NCI-H2029 treated with DMSO at 0.1 percent for 48 hours (cell line): ENCODE data around the gene RIMBP2.

Experiments used
- DNase-seq: peaks from one replicate; lab custom pipeline; 2025; lab: John Stamatoyannopoulos, UW

RIMBP2 gene

DNA sequence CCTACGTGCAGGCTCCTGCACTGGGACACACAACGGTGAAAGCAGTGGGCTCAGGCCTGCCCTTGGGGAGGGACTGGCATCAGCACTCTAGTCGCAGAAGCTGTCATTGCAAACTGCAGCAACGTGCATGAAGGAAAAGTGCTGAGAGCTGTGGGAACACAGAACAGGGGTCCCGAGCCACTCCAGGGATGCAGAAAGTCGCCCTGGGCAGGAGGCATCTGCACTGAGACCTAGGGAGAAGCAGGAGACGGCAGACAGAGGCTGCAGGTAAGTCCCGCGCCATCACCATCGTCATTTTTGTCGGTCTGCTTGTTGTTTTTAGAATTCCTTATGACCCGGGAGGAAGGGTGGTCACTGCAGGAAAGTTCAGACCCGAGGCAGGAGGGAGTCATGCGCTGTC lies 21.6 kb upstream of the RIMBP2 start:
- no peak for DNase-seq

DNA sequence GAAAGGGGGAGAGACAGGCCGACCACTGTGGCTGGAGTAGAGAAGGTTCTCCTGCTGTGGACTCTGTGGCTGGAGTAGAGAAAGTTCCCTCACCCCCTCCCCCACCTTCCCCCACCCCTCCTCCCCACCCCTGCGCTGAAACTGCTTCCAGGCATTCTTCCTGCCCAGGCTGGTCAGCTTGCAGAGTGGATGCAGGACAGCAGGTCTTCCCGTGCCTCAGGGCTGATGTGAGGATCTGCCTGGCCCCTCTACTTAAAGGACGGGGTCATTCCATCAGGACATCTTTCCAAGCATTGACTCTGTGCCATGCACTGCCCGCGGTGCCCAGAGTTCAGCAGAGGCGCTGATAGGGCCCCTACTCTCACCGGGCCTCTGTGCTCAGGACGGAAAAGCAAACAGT lies 13.2 kb upstream of the RIMBP2 start:
- DNase-seq = no peak

DNA sequence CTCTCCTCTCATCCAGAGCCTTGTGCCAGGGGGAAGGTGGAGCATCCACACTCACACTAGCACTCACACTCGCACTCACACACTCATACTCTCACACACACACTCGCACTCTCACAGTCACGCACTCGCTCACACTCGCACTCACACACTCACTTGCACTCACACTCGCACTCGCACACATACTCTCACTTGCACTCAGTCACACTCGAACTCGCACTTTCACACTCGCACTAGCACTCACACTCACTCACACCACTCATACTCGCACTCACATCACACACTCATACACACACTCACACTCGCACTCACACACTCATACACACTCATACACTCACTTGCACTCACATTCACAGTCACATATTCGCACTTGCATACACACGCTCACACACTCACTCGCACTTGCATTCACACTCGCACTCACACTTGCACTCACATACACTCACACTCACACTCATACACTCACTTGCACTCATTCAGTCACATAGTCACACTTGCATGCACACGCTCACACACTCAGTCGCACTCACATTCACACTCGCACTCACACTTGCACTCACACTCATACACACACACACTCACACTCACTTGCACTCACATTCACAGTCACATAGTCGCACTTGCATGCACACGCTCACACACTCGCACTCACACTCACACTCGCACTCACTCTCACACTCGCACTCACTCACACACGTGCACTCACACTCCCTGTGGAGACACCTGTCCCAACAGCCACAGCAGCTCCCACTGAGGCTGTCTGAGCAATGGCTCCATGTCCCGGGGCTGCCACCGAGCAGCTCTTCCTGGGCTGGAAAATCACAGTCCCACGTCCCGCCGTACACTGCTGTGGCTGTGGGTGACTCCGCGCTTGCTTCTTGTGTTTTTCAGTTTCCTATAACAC lies 12.3 kb upstream of the RIMBP2 start:
- no peak for DNase-seq

DNA sequence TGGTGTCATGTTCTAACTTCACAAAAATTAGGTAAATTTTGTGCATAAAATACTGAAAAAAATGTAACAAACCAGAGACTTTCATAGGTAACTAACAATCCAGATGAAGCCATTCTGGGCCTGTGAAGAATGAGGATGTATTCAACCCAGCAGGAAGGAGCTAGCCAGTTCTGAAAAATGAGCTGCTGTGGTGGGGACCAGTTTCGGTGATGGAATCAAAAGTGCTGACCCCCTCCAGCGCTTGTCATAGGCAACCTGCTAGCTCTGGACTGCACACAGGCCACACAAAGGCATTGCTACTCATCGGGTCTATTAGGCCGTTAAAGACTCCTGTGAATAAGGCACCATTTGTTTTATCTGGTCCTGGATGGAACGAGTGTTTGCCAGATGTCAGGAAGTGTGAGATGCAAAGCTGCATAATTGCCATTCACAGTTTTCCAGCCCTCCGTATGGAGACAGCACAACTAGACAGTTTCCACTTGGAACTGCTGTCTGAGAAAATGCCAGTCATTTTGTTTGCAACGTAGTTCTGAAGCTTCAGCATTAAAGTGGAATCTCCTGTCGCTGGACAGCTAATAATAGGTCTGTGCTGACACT lies 3.3 kb upstream of the RIMBP2 start:
- no peak for DNase-seq

DNA sequence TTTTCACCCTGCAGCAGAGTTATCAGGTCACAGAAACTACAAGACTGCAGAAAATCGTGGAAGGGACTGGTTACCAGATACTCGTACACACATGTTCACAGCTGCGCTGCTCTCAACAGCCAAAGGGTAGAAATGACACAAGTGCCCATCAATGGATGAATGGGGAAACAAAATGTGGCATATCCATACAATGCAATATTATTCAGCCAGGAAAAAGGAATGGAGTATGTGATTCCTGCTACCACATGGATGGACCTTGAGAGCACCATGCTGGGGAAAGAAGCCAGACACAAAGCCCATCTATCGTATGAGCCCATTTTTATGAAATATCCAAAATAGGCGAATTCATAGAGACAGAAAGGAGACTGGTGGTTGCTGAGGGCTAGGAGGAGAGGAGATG lies 1.7 kb upstream of the RIMBP2 start:
- DNase-seq = no peak

DNA sequence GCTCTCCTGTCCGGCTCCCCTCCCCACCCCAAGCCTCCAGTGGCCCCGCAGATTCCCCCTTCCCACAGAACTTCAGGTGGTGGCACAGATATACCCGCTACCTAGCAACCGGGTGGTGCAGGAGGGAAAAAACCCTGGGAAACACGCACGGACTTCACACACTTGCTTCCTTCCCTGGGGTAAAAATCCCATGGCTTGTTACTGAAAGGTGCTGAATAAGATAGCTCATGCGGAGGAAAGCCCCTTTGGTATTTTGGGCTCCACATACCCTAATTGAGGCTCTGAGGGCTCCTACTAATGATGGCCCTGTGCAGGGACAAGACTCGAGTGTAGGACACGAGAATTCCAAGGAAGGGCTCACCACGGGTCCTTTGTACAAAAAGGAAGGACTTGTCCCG lies 869 bp upstream of the RIMBP2 start:
- DNase-seq = no peak

DNA sequence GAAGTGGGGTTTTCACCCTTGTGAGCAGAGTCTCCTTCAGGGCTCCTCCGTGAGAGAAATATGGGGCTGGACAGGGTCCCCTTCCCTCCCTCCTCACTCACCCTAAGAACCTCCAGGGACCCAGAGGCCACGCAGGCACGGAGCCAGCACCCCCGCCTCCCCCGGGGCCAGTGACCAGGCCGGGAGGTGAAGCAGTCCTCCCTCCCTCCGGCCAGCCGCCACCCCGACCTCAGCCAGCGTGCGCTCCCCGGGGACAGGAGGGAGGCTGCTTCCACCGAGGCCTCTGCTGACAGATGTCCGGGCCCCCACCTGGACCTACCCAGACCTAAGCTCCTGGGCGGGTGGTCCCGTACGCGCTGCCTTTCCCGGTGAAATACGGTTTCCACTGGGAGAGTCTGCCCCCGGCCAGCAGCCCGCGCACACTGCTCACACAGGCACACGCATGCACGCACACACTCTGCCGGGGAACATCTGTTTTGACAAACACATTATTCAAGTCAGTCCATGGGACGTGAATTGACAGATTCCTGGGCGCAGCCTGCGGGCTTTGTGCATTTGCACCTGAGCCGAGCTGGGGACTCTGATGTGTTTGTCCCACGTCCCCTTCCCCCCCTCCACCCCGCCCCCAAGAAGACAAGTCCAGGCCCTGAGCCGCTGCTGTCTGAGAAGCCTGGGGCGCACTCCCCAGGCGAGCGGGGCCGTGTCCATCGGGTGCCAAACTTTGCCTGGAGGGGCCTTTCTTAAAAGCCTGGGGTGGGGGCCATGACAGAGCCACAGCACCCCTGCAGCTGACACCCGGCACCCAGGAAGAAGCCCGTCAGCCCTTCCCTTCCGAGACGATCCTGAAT lies 725 bp downstream of the RIMBP2 start:
- no peak for DNase-seq

DNA sequence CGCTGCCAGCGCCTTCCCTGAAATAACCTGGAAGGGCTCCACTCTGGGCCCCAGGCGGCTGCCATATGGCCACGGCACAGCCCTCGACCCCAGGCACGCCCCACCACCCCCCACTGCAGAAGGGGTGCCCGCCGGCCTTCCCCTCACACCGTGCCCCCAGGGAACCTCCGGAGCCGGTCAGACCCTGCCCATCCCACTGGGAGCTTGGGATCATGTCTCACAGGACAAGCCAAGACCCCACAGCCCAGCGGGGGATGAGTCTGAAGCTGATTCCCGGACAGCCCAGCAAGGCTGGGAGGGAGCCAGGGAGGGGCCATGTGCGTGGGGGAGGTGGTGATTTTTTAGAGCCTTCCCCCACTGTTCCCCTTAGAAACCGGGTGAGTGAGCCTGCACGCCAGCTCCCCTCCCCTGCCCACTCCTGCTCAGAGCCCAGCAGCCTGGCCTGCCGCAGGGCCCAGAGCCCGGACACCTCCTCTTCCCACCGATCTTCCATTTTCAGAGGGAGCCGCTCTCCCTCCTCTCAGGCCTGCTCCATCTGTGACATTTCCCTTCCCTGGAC lies 1.4 kb downstream of the RIMBP2 start:
- no peak for DNase-seq

DNA sequence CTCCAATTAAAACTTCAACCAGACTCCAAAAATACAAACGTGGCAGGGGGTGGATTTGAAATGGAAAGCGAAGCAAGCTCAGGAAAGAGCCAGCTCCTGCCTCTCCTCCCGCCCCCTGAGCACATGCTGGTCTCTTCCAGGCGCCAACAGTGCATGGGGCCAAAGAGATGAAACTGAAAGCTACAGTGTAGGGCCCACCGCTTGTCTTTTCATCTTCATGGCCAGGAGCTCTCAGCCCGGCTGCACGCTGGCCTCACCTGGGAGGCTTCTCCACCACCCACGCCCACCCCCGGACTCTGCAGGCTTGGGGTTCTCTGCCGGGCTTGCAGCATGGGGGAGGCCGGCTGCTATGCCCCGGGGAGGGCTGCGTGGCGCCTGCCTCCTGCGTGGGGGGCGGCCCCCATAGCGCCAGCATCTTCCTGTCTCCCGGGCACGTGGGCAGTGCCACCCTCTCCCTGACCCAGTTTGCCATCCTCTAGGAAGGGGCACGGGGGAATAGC lies 2.0 kb downstream of the RIMBP2 start:
- peak; percentile 18 for DNase-seq

DNA sequence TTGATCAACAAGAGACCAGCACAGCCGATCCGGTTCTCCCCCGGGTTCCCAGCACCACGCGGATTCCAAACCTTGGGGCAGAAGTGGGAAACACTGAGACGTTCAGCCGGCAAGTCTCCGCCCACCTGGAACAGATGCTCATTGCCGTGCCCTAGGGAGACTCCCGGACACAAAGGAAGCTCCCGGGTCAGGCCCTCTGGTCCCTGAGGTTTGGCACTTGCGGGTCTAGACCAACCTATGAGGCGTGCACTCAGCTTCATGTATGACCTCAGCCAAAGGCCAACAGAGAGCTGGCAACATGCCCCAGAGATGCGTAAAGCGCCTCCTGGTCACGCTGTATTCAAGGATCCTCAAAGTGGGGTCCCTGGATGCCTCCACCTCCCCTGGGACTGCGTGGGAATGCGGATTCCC lies 2.5 kb downstream of the RIMBP2 start:
- no peak for DNase-seq

DNA sequence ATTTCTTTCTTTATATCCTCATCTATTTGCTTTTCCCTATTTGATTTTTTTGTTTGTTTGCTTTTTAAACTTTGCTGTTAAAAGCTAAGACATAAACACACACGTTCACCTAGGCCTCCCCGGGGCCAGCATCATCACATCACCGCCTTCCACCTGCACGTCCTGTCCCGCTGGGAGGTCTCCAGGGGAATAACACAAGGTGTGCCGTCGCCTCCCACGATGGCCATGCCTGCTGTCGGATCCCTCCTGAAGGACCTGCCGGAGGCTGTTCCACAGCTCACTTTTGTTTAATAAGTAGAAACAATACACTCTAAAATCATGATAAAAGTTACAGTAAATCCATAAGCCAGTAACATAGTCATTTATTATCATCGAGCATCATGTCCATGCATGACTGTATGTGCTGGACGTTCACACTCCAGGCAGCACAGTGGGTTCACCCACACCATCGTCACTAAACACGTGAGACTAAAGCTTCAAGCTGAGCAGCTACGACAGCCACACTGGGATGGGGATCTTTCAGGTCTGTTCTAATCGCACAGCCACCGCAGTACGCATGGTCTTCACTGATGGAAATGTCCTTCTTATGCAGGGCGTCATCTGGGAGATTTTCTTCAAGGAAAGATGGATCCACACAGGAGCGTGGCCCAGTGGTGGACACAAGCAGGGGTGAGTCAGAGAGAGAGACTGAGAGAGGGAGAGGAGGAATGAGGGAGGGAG lies 3.6 kb downstream of the RIMBP2 start:
- no peak for DNase-seq

DNA sequence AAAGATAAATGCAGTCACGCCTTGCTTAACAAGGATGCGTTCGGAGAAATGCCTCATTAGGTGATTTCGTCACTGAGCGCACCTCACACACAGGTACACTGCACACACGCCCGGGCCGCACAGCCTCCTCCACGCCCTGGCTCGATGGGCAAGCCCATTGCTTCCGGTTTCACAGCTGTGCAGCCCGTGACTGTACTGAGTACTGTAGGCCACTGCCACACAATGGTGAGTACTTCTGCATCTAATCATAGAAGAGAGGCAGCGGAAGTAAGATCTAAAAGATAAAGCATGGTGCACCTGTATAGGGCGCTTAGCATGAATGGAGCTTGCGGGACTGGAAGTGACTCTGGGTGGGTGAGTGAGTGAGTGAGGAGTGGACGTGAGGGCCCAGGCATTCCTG lies 4.3 kb downstream of the RIMBP2 start:
- DNase-seq = no peak

DNA sequence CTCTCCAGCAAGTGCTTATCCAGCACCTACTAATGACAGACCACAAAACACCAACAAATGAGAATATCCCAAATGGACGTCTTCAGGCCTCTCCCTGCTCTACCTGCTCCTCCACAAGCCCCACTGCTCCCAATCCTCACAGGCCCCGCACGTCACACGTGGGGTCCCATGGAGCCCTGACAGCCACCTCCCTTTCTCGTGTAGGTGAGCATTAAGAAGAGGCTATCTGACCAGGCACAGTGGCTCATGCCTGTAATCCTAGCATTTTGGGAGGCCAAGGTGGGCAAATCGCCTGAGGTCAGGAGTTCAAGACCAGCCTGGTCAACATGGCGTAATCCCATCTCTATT lies 5.4 kb downstream of the RIMBP2 start:
- no peak for DNase-seq

DNA sequence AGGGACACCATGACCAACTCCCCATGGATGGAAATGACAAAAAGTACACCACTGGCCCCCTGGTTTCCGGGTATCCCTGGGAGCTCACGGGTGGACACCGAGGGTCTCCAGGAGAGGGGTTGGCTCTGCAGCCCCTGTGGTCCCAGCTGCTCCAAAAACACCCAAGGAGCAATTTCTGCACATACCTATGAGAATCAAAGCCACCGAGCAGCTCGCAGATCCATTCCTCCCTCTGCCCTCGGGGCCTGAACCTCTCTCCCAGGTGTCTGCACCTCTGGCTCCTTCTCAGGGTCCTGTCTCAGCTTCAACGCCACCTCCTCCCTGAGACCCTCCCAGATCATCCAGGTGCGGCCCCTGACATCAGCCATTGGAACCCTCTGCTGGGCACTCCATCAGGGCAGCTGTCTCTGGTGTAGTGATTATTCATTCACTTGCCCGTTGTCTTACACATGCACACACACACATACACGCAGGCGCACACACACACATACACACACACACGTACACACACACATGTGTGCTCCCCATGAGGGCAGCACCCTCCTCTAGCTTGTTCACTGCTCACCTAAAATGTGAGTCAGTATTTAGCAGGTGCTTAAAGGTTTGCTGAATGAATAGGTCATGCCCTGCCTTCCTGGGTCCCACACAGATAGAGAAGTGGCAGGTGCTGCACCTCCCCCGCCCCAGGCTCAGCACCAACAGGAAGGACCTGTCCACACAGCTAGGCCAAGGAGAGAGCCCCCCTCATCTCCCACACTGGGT lies 5.9 kb downstream of the RIMBP2 start:
- no peak for DNase-seq

DNA sequence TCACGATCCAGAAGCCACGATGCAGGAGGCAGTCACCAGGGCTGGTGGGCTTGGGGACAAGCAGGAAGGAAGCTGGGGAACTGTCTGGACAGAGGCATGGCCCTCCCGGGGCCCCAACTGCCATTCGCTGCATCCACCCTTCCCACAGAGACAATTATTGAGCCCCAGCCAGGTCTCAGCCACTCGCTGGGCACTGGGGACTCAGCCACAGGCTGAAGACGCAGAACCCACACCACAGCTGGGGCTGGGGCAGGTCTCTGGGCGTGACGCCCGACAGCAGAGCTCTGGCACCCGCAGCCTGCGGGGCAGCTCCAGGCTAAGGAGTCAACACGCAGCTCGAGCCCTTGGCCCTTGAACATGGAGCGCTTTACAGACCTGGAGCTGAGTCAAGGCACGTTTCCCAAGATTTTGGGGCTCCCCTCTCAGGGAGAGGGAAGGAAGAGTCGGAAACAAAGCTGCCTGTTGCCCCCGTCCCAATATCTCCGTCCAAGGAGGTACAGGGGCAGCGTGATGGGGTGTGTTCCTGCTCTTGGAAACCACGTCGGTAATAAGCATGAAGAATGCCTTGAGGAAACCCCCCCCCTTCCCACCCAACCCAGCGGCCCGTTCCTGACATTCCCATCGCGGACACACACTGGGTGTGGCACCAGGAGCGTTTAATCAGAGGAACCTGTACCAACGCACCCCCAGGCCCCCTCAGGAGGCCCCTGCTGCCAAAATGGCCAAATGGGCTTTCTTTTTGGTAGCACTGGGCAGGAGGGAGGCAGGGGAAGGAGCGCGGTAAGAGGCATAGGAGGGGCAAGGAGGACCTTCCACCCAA lies 6.7 kb downstream of the RIMBP2 start:
- no peak for DNase-seq

DNA sequence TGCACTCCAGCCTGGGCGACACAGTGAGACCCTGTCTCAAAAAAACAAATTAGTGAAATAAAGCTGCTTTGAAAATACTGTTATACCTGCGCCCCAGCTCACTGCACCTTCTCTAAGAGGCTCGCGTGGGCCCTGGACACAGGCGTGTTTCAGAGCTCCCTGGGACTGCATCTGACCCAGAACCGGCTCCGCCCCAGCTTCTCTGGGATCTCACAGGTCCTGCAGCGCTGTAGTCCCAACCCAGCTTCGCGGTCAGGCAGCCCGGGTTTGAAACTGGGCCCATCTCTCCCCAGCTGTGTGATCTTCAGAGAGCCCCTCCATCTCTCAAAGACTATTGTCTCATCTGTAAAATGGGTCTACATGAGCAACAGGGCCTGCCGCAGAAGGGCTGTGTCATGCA lies 7.5 kb downstream of the RIMBP2 start:
- DNase-seq = no peak

DNA sequence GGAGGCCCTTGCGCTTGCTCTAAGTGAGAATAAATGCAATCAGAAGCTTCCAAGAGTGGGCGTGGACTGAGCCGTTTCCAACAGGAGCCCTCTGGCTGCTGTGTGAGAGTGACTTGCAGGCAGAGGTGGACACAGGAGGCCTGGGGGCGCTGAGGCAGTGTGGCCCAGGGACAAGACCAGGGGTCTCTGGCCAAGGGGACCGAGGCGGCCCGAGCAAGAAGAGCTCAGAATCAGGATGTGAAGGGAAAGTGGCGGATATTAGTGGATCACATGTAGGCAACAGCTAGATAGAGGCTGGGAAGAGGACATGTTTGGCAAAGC lies 8.6 kb downstream of the RIMBP2 start:
- DNase-seq = no peak

DNA sequence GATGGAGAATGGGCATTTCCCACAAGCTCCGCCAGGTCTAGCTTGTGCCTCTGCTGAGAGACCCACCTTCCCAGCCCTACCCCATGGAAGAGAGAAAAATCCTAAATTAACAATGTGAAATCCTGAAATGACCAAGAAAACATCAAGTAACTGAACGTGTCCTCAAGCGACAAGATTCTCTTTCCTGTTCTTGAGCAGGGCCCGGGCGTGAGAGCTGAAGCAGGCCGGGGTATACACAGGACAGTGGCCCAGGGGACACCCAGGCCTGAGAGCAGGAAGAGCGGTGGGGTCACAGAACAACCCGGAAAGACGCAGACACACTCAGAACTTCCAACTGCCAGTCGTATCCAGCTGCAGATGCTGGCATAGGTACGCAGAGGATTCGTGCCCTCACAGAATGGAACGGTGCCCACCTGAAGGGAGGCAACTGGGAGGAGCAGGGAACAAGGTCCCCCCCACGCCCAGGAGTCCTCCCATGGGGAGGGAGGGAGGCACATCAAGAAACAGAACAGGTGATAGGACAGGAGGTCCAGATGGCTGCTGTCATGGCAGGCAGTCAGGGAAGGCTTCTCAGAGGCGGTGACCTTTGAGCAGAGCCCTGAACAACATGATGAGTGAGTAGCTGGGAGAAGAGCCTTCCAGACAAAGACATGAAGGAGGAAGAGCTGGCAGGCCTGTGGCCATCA lies 9.1 kb downstream of the RIMBP2 start:
- no peak for DNase-seq

DNA sequence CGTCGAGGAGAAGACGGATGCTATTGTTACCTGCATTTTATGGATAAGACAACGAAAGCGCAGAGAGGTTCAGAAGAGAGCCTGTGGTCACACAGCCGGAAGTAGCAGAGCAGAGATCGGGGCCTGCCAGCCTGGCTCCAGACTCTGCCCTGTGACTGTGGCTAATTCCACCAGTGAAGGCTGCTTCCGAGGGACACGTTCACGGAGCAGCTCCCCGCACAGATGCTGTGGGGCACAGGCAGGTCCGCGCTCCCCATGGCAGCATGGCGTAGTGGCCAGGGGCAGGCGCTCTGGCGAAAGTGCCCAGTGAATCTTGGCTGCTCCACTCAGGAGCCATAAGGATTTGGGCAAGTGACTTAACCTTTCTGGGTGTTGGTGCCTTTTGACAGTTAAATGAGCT lies 9.8 kb downstream of the RIMBP2 start:
- no peak for DNase-seq
